Activated naive CD4-positive, alpha-beta T cell (primary cell): ENCODE measurements around the gene SORL1.
"Not testable (repeated sequence)": the region's sequence is repeated elsewhere in the genome, so short reads cannot be mapped to it uniquely, and the experiment has no call there.

ENCODE experiments used
- DNase-seq, 4 experiments: peaks; one replicate each; lab custom pipeline; 2025; lab: John Stamatoyannopoulos, UW

The SORL1 gene

DNA sequence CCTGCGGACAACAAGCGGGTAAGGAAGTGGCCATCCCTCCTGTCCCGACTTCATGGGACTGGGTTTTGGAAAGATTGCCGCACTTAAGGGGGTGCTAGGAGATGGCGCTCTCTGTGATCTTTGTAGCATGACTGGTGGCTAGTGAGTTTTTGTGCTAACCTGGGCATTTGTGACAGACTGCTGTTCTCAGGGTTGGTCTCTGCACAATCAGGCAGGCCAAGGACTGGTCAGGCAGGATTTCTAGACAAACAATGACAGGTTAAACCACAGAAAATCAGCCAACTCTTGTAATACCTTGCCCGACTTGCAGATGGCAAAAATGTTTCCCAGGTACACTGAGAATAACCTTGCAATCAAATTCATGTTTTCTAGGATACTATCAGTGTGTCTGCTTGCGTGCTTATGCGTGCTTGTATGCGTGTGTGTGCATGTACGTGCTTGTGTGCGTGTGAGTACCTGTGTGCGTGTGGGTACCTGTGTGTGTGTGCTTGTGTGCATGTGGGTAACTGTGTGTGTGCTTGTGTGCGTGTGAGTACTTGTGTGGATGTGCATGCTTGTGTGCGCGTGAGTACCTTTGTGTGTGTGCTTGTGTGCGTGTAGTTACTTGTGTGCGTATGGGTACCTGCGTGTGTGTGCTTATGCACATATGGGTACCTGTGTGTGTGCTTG lies 26.2 kb downstream of the SORL1 start:
- DNase-seq = no peak

DNA sequence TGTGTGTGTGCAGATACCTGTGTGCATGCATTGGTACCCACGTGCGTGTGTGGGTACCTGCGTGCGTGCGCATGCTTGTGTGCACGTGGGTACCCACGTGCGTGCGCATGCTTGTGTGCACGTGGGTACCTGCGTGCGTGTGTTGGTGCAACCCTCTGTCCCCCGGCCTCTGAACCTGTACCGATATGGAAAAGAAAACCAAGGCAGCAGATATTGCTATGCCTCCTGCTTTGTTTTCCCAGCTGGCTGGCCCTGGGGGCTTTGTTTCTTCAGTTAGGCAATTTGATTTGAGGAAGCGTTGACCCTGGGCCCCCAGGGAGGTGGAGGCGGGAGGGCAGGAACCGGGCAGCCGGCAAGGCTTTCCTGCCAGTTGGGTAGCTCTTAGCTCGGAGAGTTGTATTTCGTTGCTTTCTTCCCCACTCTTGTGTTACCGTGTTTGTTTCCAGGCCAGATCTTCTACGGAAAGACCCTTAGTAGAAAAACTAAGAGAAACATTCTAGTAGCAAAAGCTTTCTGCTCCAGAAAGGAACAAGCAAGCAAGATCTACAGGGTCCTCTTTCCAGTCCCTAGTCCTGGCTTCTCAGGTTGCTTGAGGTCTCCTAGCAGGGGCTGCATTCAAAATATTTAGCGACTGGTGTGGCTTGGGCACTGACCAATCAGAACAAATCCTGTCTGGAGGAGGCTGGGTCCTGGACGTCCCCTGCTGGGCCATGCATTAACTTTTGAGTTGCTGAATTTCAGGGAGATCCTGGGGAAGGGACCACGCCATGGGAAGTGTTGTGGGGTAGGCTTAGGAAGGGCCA lies 27.0 kb downstream of the SORL1 start:
- DNase-seq = no peak

DNA sequence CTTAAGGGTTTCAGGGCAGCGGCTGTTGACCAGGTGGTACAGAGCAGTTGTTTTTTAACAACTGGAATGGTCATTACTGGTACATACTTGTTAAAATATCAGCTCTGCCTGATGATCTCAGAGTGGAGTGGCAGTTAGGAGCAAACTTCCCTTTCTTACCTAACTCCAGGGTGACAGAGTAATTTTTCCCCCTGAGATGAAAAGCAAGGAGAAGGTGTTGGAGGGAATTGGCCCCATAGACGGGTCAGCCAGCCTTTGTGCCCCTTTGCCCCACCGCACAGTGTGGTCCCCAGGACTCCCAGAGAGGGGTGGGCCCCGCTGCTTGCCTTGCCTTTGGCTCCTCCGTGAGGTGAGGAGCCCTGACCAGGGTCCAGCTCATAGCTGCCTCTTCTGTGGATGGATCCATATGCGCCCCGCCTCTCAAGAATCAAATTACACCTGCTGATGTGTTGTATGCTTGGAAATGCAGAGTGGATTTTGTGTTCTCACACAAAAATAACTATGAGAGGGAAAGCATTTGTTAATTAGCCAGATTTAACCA lies 27.7 kb downstream of the SORL1 start:
- DNase-seq = no peak

DNA sequence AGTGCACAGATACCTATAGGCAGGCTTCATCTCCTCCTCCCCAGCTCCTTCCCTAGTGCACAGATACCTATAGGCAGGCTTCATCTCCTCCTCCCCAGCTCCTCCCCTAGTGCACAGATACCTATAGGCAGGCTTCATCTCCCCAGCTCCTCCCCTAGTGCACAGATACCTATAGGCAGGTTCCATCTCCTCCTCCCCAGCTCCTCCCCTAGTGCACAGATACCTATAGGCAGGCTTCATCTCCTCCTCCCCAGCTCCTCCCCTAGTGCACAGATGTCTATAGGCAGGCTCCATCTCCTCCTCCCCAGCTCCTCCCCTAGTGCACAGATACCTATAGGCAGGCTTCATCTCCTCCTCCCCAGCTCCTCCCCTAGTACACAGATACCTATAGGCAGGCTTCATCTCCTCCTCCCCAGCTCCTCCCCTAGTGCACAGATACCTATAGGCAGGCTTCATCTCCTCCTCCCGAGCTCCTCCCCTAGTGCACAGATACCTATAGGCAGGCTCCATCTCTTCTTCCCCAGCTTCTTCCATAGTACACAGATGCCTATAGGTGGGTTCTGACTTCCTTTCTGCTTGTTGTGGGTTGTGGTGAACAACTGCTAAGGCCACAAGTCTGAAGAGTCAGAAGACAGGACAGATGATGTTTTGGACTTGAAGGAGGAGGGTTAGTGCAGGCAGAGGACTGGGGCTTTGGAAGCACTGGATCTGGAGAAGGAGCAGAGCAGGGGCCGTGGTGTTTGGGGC lies 29.5 kb downstream of the SORL1 start:
- DNase-seq = peak in 2 of 4 experiments; percentile 19

DNA sequence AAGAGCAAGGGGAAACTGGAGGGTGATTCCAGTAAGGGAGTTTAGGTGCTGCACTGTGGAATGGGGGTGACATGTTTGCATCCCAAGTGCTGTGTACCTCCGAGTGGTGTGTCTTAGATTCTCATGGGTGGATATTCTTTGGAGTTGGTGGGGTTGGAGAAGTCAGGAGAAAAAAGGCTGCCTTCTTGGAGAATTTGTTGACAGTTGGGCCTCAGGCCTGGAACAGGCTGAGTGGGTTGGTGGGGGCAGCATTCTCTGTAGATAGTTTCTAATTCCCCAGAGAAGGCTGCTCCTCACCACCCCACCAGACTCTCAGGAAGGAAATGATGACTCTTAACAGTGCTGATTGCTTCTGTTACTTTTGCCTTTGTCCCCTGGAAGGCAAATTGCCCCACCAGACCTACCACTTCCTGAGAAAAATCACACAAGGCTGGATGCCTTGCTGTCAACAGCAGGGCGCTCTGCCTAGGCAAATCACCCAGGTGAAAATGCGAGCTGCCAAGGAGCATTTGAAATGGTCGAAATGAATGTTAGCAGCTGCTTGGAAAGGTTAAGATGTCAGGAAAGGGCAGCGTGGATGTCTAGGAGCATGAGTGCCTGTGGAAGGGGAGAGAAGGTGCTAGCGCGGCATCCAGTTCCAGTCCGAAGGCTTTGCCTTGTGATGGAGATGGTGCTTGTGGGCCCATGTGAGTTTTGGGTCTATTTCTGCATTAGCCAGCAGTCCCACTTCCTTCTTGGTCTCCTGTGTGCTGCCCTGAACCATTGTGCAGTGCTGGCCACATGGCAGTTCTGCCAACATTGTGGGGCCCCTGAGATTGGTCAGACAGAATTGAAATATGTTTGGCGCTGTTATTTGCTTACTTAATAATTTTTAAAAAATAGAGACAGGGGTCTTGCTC lies 30.4 kb downstream of the SORL1 start:
- DNase-seq = peak in 2 of 4 experiments; percentile 17 to 23

DNA sequence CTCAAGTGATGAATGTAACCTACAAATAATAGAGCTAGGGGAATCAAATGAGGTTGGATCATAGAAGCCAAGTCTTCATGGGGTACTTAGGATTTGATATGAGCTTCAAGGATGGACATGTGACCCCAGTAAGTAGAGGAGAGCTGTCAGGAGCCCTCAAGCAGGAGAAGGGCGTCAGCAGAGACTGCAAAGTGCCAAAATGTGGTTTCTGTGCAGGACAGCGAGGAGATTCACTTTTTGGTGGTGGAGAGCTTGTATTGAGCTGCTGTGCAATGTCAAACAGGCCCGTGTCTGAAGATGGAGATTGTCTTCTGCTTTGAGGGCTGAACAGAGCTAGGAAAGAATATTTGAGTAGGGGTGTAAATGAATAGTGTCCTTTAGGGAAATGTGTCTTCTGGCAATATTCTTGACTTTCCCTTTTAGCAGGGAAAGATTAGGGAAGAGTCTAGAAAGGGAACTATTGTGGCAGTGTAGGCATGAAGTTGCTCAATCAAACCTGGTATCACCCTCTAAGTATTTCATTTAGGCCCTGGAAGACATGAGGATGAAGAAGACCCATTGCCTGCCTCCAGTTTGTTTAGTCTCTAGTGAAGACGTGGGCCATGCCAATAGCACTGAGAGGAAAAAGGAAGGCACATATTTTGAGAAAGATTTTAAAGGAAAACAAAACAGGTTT lies 31.8 kb downstream of the SORL1 start:
- no peak for DNase-seq

DNA sequence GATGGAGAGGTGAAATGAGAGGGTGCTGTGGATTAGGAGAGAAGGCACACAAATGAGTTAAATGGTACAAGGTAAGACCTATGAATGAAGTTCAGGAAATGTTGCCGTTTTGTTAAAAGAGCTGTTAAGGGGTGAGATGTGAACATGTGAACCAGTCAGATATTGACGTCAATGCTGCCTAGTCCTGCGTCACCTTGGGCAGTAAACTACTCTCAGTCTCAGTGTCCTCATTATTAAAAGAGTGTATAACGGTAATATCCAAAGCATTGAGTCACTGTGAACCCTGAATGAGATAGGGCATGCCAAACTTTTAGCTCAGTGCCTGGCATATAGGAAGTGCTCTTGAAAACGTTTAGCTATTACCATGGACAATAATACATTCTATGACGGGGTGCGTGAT lies 33.1 kb downstream of the SORL1 start:
- DNase-seq = no peak

DNA sequence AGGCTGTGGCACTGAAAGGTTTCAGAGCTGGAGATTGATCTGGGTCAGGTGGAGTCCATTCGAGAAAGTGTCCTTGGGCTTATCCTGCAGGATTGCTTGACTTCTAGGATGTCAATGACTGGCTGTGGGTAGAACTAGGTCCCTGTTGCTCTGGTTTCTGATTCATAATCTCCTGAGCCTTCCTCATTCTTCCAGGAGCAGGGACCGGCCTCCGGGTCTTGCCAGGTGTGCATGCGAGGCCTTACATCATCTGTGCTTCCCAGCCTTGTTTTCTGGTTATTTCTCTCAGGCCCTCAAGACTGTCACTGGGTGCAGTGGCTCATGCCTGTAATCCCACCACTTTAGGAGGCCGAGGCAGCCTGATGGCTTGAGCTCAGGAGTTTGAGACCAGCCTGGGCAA lies 33.9 kb downstream of the SORL1 start:
- DNase-seq = no peak

DNA sequence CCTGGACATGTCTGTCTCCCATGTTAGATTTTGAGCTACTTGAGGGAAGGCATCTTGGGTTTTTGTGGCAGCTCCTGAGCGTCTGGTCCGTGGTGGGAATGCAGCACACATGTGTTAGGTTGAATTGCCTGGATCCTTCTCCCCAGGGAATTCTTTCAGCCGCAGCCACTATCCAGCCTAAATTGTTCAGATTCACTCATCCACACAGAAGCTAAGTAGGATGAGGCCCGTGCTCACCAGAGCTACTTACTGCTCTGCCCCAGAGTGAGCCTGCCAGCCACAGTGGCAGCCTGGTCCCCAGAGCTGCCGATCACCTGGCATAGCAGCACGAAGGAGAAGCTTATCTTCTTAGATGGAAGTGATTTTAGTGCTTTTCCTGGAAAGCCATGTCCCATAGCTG lies 35.1 kb downstream of the SORL1 start:
- DNase-seq = no peak

DNA sequence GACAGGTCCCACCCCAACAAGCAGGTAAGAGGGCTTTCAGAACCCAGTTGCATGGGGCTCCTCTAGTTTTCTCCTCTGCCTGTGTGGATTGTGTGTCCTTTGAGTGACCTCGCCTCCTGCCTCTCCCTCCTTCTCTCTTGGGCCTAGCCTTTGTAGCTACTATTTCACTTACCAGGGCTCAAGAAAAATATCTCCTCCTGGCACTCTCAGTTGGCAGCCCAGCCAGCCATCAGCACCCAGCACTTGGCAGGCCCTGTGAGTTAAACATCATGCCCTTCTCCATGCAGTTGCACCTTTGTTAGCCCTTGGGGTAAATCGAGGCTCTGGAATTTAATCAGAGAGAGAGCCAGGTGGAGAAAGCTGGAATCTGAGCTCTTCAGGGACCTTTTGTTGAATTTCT lies 36.1 kb downstream of the SORL1 start:
- no peak for DNase-seq

DNA sequence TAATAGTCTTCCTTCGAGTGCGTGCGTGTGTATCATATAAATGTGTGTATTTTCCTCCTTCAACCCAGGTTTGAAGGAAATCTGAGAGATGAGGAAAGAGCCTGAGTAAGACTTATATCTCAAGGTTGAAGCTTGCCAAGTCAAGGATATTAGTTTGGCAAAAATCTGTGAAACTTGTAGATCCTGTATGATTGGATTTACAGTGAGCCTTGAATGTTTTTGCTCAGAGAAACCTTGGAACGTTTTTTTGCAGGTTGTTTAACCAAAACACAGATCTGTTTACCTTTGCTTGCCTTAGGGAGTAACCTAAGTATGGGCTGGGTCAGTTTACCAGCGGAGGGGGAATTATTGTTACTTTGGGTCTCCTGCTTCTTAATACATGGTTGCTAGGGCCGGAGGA lies 36.5 kb downstream of the SORL1 start:
- DNase-seq = no peak

DNA sequence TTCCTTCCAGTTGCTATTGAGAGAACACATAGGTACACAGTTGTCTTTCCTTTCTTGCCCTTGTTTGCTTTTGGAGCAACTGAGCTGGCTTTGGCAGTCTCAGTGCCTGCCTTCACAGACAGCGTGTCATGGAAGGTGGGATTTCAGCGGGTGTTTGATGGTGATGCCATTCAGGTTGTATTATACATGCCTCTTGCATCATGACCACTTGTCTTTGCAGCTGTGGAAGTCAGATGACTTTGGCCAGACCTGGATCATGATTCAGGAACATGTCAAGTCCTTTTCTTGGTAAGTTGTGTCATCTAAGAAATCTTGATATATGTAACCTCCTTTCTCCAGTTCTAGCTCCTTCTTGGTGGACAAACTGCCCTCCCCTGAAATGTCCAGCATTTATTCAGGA lies 37.7 kb downstream of the SORL1 start:
- DNase-seq = no peak

DNA sequence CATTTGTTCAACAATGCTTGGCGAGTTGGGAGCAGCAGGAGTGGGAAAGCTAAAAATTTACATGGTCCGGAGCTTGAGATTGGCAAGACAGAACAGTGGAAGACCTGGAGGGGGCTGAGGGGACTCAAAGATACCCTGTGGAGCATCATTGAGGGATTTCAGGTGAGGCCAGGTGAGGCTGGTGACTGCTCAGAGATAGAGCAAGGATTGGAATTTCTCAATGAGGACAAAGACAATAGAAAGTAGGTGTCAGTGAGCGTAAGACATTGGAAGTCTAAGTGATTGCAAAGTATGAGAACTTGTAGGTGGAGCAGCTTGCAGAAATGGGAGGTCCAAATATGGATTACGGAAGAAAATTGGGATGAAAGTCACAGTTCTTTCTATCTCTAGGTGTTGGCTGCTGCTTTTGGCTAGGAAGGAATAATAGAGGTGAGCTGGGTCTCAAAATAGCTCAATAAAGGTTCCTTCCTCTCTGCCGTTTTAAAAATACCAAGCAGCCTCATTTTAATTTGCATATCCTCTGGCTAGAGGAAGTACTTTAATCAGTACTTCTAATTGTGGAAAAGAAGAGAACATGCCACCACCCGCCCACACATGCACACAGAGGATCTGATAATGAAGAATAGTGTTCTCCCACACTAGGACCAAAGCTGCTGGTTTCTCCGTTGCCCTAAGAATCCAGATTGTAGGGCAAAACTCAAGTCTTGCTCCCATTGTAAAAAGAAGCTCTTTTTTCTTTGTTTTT lies 42.4 kb downstream of the SORL1 start:
- no peak for DNase-seq

DNA sequence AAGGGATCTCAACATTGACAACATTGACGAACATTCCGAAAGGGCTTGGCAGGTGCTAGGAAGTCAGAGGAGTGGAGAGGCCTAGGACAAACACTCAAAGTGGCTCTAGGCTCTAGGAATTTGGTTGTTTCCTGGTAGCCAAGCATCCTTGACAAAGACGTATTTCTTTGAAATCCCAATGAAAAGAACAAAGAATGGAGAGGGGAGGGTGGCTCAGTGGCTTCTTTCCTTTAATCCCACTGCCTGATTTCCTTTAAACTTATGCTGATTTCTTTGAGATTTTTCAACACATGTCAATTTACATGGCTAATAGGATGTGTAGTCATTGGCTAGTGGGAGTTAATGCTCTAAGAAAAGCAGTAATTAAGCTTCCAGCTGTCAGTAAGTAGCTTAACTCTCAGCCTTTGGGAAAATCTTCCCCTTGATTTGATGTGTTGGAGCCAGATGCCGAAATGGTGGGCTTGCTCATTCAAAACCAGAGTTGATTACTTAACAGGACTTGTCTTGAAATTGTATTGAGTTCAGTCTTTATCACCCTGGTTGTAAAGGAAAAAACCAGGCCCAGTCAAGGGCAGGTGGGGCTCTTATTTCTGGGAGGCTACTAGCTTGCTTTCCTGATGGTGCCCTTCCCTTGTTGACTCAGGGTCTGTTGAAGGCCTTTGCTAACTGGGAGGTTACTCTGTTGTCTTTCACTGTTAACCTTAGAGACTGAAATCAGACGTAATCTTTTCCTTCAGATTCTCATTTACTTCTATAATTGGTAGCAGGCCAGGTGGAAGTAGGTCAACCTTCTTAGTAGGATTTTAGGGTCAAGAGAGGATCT lies 45.3 kb downstream of the SORL1 start:
- DNase-seq = no peak

DNA sequence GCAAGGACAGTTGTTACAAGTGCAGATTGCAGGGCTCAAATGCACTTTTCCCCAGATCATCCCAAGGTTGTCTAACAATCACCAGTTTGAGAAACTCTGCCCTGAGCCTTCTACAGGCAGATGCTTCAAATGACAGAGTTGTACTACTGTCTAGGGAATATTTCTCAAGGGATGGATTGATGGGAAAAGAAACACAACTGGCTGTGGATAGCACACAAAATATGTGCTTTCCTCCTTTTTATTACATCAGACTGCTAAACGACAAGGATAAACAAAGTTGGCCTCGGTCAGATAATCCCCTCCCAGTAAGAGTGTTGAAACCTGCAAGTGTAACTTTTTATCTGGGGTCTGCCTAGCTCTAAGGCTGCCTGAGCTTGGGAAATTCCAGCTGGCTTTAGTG lies 47.3 kb downstream of the SORL1 start:
- DNase-seq = no peak

DNA sequence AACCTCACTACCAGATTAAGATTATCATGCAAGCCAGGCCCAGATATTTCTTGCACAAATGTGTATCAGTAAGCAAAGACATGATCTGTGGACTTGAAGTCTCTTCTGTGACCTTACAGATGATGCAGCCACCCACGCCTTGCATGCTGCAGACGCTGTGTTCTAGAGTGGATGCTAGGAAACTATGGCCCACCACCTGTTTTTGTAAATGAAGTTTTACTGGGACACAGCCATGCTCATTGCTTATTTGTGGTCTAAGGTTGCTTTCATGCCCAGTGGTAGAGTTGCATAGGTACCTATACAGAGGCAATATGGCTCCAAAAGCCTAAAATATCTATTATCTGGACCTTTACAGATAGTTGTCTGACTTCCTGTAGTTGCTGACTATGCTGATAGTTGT lies 48.2 kb downstream of the SORL1 start:
- DNase-seq = no peak

DNA sequence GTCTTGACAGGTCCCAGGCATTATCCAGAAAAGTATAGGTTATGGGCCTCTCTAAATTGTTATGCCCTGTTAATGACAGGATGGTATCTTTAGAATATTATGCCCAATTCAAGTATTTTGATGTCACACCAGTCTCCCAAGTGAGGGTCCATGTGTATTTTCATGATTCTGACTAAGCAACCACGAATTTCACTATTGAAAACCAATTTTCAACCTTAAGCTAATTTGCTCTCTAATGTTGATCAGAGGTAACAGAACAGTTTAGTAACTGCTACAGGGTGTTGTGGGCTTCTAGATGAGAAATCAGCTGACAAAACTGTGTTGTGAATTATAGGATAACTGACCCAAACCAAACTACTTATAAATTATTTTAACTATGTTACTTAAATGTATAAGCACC lies 48.6 kb downstream of the SORL1 start:
- DNase-seq = no peak

DNA sequence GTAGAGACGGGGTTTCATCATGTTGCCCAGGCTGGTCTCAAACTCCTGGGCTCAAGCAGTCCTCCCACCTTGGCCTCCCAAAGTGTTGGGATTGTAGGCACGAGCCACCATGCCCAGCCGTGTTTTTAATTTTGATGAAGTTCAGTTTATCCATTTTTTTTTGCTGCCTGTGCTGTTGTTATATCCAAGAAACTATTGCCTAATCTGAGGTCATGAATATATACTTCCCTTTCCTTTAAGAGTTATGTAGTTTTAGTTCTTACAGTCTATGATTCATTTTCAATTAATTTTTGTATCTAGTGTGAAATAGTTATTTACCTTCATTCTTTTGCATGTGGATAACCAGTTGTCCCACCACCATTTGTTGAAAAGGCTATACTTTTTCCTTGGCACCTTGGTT lies 50.9 kb downstream of the SORL1 start:
- DNase-seq = no peak

DNA sequence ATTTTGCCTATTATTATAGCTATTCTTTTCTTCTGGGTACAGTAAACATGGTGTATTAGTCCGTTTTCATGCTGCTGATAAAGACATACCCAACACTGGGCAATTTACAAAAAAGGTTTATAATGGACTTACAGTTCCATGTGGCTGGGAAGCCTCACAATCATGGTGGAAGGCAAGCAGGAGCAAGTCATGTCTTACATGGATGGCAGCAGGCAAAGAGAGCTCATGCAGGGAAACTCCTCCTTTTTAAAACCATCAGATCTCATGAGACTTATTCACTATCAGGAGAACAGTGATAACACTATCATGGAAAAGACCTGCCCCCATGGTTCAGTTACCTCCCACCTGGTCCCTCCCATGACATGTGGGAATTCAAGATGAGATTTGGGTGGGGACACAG lies 54.1 kb downstream of the SORL1 start:
- DNase-seq = not testable (repeated sequence)

DNA sequence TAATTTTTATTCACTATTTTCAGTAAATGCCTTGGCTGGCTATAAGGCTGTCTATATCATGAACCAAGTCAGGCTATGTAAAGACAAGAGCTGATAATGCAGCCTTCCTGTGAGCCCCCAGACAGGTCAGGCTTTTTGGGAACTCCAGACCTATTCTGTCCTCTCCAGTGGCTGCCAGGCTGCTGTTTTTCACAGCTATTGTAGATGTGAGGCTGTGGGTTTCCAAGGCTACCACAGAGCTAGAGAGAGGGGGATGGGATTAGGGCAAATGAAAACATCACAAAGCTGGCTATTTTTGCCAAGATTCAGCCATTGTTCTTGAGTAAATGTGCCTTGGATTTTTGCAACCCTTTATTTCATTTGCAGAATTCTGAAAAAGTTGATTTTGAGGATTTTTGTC lies 56.3 kb downstream of the SORL1 start:
- no peak for DNase-seq
